Measurements from ENCODE around the gene RASAL2. TPM values are rescaled to one million over a fixed set of nuclear protein-coding genes. Genes with fewer than 3 reads are reported as not detected.
"Not testable (repeated sequence)": the region's sequence is repeated elsewhere in the genome, so short reads cannot be mapped to it uniquely, and the experiment has no call there.

The RASAL2 gene
- total RNA-seq, 1 donor from 2014 or later: 45.8 TPM

GRCh38 chr1:178351911-178352310, 258.0 kb downstream of the RASAL2 start:
- not testable (repeated sequence) for DNase-seq (ENCODE audit: low spot score)

DNA sequence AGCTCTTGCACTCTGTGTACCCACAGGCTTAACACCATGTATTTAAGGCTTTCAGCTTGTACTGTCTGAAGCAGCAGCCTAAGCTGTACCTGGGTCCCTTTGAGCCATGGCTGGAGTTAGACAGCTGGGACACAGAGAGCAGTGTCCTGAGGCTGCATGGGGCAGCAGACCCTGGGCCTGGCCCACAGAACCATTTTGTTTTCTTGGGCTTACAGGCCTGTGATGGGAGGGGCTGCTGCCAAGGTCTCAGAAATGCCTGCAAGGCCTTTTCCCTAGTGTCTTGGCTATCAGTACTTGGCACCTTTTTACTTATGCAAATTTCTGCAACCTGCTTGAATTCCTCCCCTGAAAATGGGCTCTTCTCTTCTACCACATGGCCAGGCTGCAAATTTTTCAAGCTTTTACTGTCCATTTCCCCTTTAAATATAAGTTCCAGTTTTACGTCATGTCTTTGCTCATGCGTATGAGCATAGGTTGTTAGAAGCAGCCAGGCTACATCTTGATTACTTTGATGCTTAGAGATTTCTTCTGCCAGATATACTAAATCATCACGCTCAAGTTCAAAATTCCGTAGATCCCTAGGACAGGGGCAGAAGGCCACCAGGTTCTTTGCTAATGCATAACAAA, 259.0 kb downstream of the RASAL2 start:
- intact Hi-C loops (cut with DNase I): no loop called here
- no peak for DNase-seq (ENCODE audit: low spot score)

More at GRCh38 chr1:178351911-178352310, 258.0 kb downstream of the RASAL2 start:
- intact Hi-C loops (cut with DNase I): not testable (repeated sequence)

DNA sequence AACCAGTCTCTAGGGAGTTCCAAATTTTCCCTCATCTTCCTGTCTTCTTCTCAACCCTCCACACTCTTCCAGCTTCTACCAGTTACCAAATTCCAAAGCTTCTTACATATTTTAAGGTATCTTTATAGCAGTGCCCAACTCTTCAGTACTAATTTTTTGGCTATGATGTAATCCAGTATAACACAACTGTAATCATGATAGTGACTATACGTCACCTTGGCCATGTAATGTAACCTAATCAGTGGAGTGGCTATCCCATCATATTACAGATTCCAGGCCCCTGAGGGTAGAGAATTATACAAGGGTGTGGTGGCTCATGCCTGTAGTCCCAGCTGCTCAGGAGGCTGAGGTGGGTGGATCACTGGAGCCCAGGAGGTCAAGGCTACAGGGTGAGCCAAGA, 259.6 kb downstream of the RASAL2 start:
- DNase-seq (ENCODE audit: low spot score): no peak
- intact Hi-C loops (cut with DNase I): no loop called here

DNA sequence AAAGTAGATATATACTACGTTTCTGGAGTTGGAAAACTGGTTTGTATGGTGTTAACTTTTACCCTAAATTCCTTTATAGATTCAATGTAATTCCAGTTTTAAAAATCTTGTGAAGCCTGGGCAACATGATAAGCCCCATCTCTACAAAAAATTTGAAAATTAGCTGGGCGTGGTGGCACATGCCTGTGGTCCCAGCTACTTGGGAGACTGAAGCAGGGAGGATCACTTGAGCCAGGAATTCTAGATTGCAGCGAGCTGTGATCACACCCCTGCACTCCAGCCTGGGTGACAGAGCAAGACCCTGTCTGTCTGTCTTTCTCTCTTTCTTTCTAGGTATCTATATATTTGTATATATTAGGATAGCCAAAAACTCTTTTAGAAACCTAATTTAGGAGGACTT, 260.9 kb downstream of the RASAL2 start:
- intact Hi-C loops (cut with DNase I): no loop called here
- no peak for DNase-seq (ENCODE audit: low spot score)

DNA sequence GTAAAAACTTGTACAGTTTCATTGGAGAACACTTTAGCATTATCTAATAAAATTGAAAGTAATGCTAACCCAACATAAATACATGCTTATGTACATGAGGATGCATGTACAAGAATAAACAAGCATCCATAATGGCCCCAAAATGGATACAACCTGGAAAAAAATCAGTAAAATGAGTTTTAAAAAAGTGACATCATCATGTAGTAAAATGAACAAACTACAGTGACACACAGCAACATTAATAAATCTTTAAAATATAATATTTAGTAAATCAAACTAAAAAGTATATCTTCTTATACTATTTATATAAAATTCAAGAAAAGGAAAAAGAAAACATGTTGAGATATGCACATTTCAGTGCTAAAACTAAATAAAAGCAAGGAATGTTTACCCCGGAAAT, 262.4 kb downstream of the RASAL2 start:
- intact Hi-C loops (cut with DNase I): no loop called here
- no peak for DNase-seq (ENCODE audit: low spot score)

- intact Hi-C loops (cut with DNase I): no loop called here
Measured at GRCh38 chr1:178358456-178358855, 264.6 kb downstream of the RASAL2 start.

DNA sequence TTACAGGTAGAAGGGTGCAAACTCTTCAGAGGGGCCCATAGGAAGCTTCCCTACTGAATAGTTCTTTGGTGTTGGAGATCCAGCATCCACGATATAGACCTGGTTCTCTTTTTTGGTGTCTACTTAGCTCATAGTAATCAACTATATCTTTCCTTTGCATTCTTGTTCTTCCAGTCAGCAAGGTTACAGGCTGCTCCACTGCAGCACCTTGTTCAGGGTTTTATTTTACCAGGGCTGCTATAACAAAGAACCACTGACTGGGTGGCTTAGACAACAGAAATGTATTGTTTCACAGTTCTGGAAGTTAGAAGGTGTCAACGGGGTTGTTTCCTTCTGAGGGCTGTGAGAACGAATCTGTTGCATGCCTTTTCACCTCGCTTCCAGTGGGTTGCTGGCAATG, 266.5 kb downstream of the RASAL2 start:
- intact Hi-C loops (cut with DNase I): no loop called here
- DNase-seq (ENCODE audit: low spot score): no peak

More at GRCh38 chr1:178358456-178358855, 264.6 kb downstream of the RASAL2 start:
- DNase-seq (ENCODE audit: low spot score): no peak

DNA sequence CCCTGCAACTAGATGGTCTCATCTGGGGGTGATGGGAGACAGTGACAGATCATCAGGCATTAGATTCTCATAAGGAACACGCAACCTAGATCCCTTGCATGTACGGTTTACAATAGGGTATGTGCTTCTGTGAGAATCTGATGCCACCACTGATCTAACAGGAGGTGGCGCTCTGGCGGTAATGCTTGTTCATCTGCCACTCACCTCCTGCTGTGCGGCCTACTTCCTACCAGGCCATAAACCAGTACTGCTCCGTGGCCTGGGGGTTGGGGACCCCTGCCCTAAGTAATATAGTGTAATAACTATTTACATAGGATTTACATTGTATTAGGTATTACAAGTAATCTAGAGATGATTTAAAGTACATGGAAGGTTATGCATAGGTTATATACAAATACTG, 267.9 kb downstream of the RASAL2 start:
- intact Hi-C loops (cut with DNase I): no loop called here
- DNase-seq (ENCODE audit: low spot score): no peak

GRCh38 chr1:178362747-178363146, 268.8 kb downstream of the RASAL2 start:
- intact Hi-C loops (cut with DNase I): no loop called here
- no peak for DNase-seq (ENCODE audit: low spot score)

- intact Hi-C loops (cut with DNase I): no loop called here
- DNase-seq (ENCODE audit: low spot score): no peak
Measured at GRCh38 chr1:178364782-178365181, 270.9 kb downstream of the RASAL2 start.

DNA sequence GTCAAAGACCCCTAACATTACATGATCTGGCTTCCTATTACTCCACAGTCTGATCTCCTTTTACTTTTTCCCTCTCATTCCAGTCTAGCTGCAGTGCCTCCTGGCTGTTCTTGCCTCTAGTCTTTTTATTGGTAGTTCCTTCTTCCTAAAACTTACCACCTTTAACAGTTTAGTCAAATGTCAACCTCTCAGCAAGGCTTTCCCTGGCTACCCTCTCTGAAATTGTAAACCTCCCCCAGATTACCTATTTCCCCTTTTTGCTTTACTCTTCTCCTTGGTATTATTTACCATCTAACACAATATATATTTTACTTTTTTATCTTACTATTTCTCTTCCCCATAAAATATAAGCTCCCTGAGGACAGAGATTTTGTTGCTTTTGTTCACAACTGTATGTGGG, 273.2 kb downstream of the RASAL2 start:
- no peak for DNase-seq (ENCODE audit: low spot score)
- intact Hi-C loops (cut with DNase I): no loop called here

- no peak for DNase-seq (ENCODE audit: low spot score)
- intact Hi-C loops (cut with DNase I): no loop called here
Measured at GRCh38 chr1:178368208-178368607, 274.3 kb downstream of the RASAL2 start.

- intact Hi-C loops (cut with DNase I): no loop called here
Measured at GRCh38 chr1:178371235-178371634, 277.3 kb downstream of the RASAL2 start.

DNA sequence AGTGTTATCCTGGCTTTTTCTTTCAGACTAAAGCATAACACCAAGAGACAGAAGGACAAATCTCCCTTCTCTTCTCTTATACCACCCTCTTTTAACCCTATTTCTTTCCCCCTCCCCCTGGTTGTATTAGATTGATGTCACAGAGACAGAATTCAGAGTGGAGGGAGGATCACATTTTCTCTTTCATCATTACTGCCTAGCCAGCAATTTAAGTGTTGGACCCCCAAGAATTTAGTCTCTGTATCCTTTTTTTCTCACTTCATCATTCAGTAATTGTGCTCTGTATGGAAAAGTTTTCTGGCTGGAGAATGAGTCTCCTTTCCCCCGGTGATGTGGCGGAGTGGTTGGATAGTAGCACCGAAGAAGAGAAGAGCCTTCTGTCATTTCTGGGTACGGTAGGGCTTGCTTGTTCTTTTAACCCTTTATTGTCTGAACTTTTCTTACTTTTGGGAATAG, 278.1 kb downstream of the RASAL2 start:
- DNase-seq (ENCODE audit: low spot score): no peak
- intact Hi-C loops (cut with DNase I): no loop called here

More at GRCh38 chr1:178371235-178371634, 277.3 kb downstream of the RASAL2 start:
- no peak for DNase-seq (ENCODE audit: low spot score)

DNA sequence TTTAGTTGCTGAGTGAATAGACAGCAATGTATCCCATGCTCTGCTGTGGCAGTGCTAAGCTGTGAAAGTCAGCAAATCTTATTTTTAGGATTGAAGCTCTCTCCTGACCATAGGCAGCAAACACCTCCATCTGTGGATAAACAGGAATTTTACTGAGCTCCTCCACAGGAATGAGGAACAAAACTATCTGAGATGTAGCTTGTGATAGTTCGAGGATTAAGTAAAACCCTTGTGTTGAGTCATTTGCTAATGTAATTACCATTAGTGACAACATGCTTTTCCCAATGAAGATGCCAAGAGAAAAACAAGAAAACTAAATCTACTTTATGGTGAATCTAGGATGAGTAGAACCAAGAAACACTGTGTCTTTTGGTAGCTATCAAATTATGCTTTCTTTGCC, 280.1 kb downstream of the RASAL2 start:
- intact Hi-C loops (cut with DNase I): no loop called here
- no peak for DNase-seq (ENCODE audit: low spot score)

GRCh38 chr1:178376008-178376407, 282.1 kb downstream of the RASAL2 start:
- intact Hi-C loops (cut with DNase I): no loop called here

GRCh38 chr1:178379807-178380206, 285.9 kb downstream of the RASAL2 start:
- intact Hi-C loops (cut with DNase I): no loop called here
- DNase-seq (ENCODE audit: low spot score): no peak

More at GRCh38 chr1:178376008-178376407, 282.1 kb downstream of the RASAL2 start:
- DNase-seq (ENCODE audit: low spot score): no peak

DNA sequence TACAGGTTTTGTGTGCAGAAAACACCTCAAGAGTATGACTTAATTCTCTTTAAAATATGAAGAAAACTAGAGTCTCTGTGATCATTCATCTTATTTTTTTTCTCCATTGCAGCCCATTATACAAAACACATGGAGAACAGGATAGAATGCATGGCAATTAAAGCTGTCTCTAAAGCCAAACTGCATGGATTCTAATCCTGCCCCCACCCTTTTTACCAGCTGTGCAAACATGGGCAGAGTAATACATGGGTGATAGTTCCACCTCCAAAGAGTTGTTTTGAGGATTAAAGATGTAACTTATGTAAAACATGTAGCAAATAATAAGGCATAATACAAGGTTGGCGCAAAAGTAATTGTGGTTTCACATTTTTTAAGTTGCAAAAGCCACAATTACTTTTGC, 288.5 kb downstream of the RASAL2 start:
- DNase-seq (ENCODE audit: low spot score): no peak
- intact Hi-C loops (cut with DNase I): no loop called here

DNA sequence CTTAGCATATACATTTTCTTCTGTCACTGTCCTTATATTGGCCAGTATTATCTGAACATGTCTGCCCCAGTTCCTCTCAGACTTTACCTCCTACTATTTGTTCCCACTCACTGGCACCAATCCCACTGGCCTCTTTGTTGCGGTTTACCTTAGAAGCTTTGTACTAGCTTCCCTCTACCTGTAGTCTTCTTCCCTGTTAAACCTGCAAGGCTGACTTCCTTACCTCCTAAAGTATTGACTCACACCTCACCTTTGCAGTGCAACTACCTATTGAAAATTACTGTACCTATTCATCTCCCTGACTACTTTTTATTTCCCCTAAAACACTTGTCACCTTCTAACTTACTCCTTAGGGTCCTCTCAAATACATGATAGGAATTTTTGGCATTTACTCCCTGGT, 291.8 kb downstream of the RASAL2 start:
- intact Hi-C loops (cut with DNase I): loop anchor here (5.0 kb wide), 1 partner anchor 73 kb away; no protein-coding TSS in a partner anchor
- DNase-seq (ENCODE audit: low spot score): no peak

DNA sequence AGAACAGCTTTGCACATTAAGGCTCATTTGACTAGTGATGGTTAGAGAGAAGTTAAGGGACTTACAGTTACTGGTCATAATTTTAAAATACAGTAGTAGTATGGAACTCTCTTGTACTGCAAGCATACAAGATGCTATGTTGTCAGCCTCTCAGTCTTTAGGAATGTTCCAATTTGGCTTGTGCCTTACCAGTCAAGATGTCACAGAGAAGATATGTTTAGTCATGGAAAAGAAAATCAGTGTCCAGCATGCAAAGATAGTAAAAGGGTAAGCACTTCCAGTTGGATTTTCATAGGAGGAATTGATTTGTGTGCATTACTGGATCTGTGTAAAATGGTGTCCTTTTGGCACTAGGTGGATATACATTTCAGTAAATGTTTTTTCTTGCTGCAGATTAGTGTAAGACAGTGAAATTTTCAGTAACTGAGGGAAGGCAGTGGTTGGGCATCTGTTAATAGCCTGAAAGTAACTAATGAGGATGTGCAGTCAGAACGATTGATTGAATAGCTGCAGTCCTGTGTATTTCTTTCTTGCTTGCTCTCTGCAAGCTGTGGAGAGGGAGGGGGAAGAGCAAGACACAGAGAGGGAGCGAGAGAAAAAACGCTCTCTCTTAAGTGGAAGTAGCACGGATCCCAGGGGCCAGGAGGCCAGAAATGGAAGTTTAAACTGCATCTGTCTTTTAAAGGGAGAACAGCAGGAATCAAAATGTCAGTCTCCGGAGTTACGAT, 294.7 kb downstream of the RASAL2 start:
- intact Hi-C loops (cut with DNase I): loop anchor here (5.0 kb wide), 1 partner anchor 76 kb away; no protein-coding TSS in a partner anchor
- no peak for DNase-seq (ENCODE audit: low spot score)

- no peak for DNase-seq (ENCODE audit: low spot score)
- intact Hi-C loops (cut with DNase I): loop anchor here (5.0 kb wide), 1 partner anchor 77 kb away; no protein-coding TSS in a partner anchor
Measured at GRCh38 chr1:178389441-178389840, 295.5 kb downstream of the RASAL2 start.

All from cardiac septum (tissue), 1 donor.